GM12891 (cell line): ENCODE measurements around the gene ANKRD7.

ENCODE experiments used
- DNase-seq: peaks from one replicate; pipeline ENCODE4 v3.0.0; 2011; ENCODE audit warnings: low spot score; ENCODE audit not compliant: insufficient read length
- FAIRE-seq: peaks from 2 replicates; lab custom pipeline; 2011; peaks lifted over from hg19 to GRCh38; lab: Jason Lieb, UNC
- PAX5 ChIP-seq: IDR thresholded peaks from 2 replicates; pipeline ENCODE4 v1.6.1; 2011; ENCODE audit warnings: low read length, moderate library complexity, mild to moderate bottlenecking; ENCODE audit not compliant: insufficient read depth, severe bottlenecking
- POLR2A ChIP-seq: IDR thresholded peaks from 2 replicates; pipeline ENCODE4 v1.6.1; 2011; ENCODE audit warnings: low read depth, low read length, control low read depth
- POLR2AphosphoS5 ChIP-seq: IDR thresholded peaks from 2 replicates; pipeline ENCODE4 v1.6.1; 2011; ENCODE audit warnings: low read depth, low read length, control low read depth
- POU2F2 ChIP-seq: IDR thresholded peaks from 2 replicates; pipeline ENCODE4 v1.6.1; 2011; ENCODE audit warnings: low read depth, mild to moderate bottlenecking, control low read depth, low read length, moderate library complexity
- SPI1 ChIP-seq: IDR thresholded peaks from 2 replicates; pipeline ENCODE4 v1.6.1; 2011; ENCODE audit warnings: low read depth, low read length, control low read depth
- TAF1 ChIP-seq: IDR thresholded peaks from 2 replicates; pipeline ENCODE4 v1.6.1; 2011; ENCODE audit warnings: low read depth, low read length, control low read depth

Gene ANKRD7

GRCh38 chr7:118280319-118281012, 56.0 kb downstream of the ANKRD7 start:
- no peak for FAIRE-seq
- no peak for TF ChIP-seq POLR2AphosphoS5
- TF ChIP-seq SPI1 = no peak
- TF ChIP-seq TAF1 = no peak
- no peak for TF ChIP-seq POLR2A
- no peak for TF ChIP-seq PAX5
- no peak for TF ChIP-seq POU2F2
- no peak for DNase-seq

DNA sequence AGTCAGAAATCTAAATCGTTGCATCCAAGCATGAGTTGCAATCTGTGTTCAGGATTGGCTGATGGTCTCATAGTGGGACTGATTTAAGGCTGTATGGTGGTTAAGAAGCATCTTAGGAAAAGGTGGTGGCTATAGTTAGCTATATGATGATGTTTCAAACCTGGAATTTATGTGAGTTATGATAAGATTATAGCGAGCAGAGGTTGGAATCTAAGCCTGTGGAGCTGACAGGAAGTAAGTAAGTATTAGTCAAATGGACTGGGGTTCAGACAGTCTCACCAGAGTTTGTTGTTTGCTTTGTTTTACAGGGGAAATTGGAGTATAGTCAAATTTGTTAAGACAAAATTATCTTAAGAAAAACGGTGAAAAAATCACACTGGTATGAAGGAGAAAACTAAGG, 56.7 kb downstream of the ANKRD7 start:
- FAIRE-seq = no peak
- no peak for TF ChIP-seq POLR2A
- TF ChIP-seq POU2F2 = no peak
- no peak for TF ChIP-seq POLR2AphosphoS5
- TF ChIP-seq SPI1 = no peak
- TF ChIP-seq PAX5 = no peak
- TF ChIP-seq TAF1 = no peak
- no peak for DNase-seq

DNA sequence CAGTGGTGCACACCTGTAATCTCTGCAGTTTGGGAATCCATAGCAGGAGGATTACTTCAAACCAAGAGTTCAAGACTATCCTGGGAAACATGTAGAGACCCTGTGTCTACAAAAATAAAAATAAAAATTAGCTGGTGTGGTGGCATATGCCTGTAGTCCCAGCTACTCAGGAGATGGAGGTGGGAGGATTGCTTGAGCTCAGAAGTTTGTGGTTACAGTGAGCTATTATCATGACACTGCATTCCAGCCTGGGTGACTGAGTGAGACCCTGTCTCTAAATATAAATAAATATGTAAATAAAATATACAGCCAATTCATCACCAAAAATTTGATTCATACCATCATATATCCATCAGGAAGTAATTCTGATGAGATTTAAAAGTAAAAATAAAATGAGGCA, 60.9 kb downstream of the ANKRD7 start:
- TF ChIP-seq PAX5 (no peak), POU2F2 (no peak), POLR2AphosphoS5 (no peak), POLR2A (no peak), TAF1 (no peak), SPI1 (no peak)
- FAIRE-seq (no peak), DNase-seq (no peak)

GRCh38 chr7:118286131-118286530, 61.6 kb downstream of the ANKRD7 start:
- TF ChIP-seq TAF1 (no peak), POU2F2 (no peak), POLR2A (no peak), POLR2AphosphoS5 (no peak), PAX5 (no peak), SPI1 (no peak)
- FAIRE-seq (no peak), DNase-seq (no peak)

GRCh38 chr7:118288098-118288497, 63.6 kb downstream of the ANKRD7 start:
- DNase-seq = no peak
- FAIRE-seq = no peak
- TF ChIP-seq POU2F2 (no peak), TAF1 (no peak), POLR2A (no peak), SPI1 (no peak), PAX5 (no peak), POLR2AphosphoS5 (no peak)

GRCh38 chr7:118289476-118289875, 65.0 kb downstream of the ANKRD7 start:
- TF ChIP-seq TAF1 (no peak), POLR2A (no peak), POU2F2 (no peak), PAX5 (no peak)
- FAIRE-seq = no peak
- no peak for DNase-seq
